Stimulated activated CD8-positive, alpha-beta memory T cell treated with anti-CD3 and anti-CD28 coated beads, Interleukin-15, amount 100 ng/mL, for 4 hours (primary cell): ENCODE data around the gene NAA15.
A peak's percentile ranks its signal among the peaks of the same experiment; 100 is the strongest.
"Not testable (repeated sequence)": the region's sequence is repeated elsewhere in the genome, so short reads cannot be mapped to it uniquely, and the experiment has no call there.

Experiments
- DNase-seq, 2 donors: peaks; one replicate each; pipeline ENCODE4 v3.0.0-alpha.2; 2020; ENCODE audit warnings: low read depth in 2 of 2

The NAA15 gene

DNA sequence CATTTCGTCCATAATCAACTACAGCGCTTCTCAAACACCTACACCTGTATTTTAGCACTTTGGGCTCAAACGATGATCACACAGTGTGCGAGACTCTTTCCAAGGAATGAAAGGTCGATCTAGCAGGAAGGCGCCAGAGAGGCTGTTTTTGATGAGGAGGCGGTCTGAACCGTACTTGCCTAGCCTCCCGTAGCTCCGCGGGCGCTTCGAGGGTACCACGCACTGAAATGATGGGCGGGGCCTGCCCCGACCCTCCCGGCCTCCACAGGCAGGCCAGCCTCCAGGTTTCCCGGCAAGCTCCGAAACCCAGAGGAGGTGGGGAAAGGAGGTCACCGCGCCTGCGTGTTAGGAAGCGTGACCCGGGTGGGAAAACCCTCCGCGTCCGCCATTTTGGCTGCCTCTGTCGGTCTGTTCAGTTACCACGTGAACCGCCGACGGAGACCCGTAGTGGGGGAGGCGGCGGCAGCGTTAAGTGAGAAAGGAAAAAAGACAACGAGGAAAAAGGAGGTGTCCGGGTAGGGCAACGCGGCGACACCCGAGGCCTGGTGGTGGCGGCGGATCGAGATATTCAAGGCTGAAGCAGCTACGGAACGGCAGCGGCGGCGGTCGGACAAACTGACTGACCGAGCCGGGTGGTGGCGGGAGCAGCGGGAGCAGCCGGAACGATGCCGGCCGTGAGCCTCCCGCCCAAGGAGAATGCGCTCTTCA is at the start of gene NAA15:
Gene NAA15, plus strand, starts transcription at position 393 of the 708 bp plus-strand sequence. Its CDS starts 273 bp downstream, at position 666.
- peak; percentile 95 to 96 for DNase-seq

DNA sequence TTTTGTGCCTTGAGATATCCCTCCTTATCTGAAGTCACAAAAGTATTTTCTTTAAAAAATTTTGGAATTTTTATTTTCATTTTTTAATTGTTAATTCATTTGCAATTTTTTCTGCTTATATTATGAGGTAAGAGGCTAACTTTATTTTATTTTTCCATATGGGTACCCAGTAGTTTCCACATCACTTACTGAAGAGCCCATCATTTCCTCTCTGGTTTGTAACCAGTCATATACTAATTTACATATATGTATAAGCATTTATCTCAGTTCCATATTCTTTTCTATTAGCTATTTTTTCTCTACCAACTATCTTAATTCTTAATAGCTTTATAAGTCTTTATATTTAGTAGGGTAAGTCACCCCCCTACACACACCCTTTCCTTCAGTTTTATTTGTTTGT is 48.3 kb upstream of the NAA15 start:
- no peak for DNase-seq

DNA sequence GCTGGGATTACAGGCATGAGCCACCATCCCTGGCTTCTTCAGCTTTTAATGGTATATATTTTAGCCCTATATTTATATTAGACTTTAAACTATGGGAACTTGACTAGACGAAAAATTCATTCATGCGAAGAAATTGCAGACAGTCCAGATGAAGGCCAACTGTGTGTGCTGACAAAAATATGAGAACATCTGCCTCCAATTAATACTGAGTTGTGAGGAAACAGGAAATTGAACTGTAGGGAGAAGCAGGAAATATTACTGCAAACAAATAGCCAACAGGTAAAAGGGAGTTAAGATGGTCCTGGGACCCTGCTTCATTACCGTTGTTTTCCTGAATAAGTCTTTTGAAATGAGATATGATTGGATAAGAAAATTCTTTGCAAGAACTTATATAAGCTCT is 47.6 kb upstream of the NAA15 start:
- no peak for DNase-seq

DNA sequence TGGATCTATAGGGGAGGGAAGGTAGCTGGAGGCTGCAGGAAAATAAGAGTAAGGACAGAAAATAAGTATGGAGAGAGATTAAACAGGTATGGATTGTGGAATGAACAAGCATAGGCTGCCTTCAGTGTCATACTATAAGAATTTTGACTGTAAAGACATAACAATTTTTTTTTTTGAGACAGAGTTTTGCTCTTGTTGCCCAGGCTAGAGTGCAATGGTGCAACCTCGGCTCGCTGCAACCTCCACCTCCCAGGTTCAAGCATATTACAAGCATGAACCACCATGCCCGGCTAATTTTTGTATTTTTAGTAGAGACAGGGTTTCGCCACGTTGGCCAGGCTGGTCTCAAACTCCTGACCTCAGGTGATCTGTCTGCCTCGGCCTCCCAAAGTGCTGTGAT is 45.7 kb upstream of the NAA15 start:
- not testable (repeated sequence) for DNase-seq

DNA sequence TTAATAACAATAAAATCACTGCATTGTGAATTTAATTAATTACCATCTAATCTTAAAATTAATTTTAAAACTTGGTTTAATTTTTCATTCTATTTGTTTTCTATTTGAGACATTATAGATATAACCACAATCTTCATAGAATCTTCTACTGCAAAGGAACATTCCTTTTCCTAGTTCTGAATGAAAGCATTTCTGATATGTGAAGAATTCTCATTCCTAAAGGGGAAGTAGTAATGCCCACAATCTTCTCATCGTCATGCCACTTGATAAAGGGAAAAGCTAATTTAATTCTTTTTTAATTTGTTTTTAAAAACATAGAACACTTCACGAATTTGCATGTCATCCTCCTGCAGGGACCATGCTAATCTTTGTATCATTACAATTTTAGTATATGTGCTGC is 45.0 kb upstream of the NAA15 start:
- DNase-seq: no peak

DNA sequence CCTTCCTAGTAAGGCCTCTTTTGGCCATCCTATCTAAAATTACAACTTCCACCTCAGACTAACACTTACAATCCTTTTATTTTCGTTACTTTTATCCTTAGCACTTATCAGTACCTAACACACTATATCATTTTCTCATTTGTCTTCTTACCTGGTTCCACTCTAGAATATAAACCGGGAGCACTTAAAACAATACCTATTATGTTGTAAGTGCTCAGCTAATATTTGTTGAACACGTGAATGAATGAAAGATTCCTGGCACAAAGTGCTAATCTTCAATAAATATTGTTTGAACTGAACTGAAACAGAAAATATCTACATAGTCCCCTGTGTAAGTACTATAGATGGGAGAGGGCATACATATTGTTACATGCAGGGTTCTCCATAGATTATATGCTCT is 35.7 kb upstream of the NAA15 start:
- DNase-seq: no peak

DNA sequence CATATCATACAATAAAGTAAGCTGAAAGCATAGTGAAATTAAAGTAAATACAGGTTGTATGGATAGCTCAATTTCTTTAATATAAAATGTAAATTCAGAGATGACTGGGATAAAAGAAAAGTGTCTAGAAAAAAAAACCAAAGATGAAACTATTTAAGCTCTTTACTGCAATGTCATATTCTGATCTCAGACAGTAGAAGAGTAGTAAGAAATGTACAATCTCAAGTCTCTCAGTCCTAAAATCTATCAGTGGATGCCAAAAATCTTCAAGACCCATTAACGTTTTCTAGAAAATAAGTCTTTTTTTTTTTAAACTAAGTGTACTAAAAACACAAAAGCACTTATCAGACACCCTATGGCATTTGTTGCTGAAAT is 35.1 kb upstream of the NAA15 start:
- DNase-seq: no peak

DNA sequence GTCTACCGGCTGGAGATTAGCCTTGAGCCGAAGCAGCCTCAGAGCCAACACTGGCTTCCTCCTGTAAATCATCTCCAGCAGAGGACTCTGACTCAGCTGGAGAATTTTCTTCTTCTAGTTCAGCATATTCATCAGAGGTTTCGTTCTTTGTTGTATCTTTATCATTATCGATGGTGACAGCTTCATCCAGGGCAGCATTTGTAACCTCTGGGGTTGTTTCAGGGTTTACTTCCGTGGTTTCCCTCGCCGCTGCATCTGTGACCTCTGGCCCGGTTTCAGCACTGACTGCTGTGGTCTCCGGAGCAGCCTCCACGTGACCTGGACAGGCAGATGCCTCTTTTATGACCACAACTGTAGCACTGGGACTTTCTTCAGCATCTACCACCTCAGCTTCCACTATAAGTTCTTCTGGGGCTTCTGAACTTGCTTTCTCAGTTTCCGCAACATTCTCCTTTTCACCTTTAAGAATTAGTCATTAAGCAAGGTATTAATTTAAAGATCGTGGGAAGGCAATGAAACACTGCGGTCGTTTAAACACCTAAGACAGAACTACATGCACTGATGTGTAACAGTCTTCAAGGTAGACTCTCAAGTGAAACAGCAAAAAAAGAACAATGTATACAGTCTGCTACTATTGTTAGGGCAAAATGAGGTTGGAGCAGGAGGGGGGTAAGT is 34.6 kb upstream of the NAA15 start:
- peak; percentile 34 to 46 for DNase-seq

DNA sequence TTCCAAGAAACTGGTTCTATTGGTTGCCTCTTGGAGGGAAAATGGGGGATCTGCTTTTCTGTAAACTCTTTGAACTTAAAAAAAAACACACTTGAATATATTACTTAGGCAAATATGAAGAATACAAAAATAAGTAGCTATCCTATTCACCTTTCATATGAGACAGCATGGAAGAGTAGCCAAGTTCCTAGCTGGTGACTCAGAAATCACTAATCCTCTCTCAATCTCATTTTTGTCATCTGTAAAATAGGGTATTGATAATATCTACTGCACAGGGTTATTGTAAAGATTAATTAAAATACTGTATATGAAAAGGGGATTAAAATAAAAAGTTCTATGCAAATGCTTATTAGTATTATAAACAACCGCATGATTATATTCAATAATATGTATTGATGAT is 34.0 kb upstream of the NAA15 start:
- DNase-seq: no peak

DNA sequence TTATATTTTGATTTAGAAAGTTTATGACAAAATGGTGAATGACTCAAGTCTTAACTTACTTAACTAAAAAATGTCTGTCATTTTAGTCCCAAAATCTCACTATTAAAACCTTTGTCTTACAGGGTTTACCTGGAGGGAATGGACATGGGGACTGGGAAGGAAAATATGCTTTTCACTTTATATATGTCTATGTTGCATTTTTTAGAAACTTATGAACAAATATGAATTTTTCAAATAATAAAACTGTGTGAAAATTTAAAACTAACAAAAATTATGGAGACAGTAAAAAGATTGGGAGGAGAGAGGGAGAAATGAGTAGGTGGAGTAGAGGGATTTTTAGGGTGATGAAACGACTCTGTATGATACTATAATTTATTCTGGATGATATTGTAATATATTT is 27.5 kb upstream of the NAA15 start:
- DNase-seq: no peak

DNA sequence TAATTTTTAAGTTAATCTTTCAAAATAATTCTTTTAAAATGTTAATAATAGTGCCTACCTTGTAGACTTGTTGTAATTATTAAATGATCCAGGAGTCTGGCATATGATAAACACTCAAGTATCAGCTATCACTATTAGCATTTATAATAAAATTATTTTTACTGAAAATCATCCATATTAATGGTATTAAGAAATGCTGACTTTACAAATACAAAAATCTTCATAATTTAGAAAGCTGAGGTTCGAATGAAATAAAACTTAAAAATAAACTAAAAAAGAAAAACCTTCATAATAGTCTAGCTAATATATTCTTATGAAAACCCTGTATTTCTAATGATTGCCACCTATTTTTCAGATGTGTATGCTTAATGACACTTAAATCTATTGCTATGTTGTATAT is 26.5 kb upstream of the NAA15 start:
- no peak for DNase-seq

DNA sequence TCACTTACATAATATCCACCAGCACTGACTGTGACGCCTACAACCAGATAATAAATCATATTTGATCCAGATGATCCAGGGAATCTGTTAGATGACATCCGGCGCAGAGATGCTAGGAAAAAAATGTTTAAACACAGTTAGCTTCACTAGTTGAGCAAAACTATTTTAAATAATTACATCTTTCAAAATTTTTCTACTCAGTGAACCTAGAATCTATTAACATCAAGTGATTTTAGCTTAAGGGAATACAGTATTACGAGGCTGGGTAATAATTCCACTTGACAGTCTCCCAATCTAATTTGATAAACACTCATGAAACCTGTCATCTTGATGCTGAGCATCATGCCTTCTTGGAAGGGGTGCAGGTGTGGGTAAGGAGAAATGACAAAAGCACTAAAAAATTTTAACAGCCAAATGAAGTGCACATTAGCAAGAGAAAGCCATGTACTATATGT is 26.0 kb upstream of the NAA15 start:
- no peak for DNase-seq

DNA sequence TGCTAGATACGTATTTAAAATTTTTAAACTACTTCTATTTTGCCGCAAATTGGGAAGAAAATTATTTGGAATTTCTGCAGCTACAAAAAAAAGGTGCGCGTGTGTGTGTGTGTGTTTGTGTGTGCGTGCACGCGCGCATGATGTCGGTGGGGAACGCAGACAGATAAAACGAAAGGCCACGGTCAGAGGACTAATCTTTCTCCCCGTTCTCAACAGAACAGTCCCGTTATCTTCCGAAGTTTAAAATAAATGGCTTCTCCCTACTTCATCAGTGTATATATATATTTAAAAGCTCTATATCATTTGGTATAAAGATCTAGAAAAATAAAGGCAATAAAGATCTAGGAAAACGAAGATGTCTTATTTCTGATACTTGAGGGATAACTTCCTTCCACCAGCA is 22.8 kb upstream of the NAA15 start:
- no peak for DNase-seq

DNA sequence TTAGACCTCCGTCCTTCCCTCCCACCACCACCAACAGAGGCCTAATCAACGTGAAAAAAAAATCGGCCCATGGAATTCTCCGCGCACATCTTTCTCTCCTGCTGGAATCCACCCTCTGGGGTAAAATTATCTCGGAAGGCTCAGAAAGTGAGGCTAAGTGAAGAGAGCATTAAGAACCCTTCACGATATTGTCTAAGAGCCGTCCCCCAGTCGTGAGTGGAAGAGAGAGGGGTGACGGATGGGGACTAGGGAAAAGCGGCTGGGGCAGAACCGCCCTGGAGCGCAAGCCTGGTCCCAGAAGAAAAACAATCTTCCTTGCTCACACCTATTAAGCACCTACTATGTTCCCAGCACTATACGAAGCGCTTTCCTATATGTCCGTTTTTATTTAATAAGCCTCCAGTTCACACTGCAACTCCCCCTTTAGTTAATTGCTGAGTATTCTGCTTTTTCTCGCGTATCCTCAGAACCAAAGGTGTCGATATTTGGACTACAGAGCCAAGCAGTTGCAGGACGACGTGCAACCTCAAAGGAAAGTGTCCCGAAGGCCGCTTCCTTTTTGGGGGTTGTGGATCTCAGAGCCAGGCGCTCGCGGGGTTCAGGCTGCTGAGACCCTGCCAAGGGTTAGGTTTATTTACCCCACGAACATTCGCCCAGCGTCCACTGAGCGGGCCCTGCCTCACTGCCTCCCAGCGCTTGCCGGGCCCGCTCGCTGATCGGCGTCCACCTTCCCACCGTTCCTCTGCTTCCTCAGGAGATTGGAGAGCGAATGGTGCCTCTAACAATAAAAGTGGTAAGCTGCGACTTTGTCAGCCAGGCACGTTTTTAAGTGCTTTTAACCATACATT is 22.2 kb upstream of the NAA15 start:
- DNase-seq: no peak

DNA sequence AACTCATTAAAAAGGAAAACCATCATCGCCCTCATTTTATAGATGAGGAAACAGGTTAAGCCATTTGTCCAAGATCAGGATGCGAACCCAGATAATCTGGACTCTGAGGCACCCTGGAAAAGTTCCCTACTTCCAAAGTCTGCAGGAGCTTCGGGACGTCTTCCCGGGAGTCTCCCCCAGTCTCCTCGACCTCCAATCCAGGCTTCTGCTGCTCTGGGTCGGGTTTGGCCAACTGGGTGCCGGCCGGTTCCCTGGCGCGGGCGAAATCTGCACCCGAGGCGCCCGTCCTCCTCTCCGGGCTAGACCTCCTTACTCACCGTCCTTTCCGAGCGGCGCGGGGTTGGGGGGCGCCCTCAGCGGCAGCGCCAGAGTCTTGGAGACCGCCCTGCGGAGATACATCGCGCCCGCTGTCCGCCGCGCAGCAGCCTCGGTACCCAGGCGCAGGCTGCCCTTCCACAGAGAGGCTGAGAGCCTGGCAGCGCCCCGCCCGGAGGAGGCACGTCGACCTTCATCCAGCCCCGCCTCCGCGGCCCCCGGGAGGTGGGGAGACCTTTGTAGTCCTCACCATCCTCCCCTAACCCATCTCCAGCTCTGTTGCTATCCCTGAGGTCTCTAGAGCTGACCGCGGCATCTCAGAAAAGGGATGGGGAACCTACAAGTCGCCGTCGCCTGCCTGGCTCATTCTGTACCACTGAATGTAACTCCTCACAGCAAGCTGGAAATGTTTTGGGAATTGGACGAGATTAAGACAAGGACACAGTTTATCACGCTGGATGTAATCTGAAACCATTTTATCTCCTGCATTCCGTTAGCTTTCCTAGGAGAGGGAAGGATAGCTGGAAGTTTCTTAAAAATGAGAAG is 21.3 kb upstream of the NAA15 start, which contains the start of gene MGARP:
Gene MGARP, minus strand, starts transcription at position 466 of the 861 bp plus-strand sequence. Its CDS starts 67 bp downstream, at position 399.
- peak in 1 of 2 donors; percentile 4 for DNase-seq

DNA sequence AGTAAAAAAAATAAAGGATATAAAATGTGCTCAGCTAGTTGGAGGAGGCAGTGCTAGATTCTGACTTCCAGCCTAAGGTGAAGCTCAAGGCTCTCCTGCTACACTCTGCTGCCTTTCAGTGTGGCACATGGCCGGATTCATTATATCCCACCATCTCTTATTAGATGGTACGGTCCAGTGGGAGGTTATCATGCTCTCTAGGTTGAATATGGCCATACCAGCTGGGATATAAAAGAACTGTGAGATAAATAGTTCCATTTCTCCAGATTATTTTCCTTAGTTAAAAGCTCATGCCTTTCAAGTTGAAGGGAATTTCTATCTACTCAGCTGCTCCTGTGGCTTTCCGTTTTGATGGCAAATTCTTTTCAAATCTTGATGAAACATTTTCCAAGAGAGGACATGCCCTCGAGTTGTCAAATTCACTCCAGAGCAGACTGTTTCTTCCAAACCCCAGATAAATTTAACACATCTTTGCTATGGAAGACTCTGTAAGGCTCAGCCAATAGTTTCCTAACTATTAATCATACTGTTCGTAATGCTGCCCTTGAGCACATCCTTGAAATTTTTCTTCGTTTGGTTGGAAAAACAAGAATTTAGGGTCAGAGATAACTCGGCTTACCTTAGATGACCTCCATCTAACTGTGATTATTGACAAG is 19.1 kb upstream of the NAA15 start:
- no peak for DNase-seq

DNA sequence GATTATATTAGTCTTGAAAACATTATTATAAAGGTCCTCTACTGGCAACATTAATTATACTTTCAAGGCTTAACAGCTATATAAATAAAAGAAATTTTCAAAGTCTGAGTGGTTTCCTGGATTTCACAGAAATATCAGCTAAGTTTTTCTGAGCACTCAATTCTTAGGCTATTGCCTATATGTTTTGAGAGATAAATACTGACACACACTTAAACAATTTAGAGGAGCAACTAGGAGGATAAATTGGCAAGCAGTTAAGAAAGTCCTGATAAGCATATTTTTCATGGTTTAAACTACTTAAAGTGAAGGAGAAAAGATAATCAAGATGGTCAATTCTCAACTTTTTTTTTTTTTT is 18.6 kb upstream of the NAA15 start:
- DNase-seq: no peak

DNA sequence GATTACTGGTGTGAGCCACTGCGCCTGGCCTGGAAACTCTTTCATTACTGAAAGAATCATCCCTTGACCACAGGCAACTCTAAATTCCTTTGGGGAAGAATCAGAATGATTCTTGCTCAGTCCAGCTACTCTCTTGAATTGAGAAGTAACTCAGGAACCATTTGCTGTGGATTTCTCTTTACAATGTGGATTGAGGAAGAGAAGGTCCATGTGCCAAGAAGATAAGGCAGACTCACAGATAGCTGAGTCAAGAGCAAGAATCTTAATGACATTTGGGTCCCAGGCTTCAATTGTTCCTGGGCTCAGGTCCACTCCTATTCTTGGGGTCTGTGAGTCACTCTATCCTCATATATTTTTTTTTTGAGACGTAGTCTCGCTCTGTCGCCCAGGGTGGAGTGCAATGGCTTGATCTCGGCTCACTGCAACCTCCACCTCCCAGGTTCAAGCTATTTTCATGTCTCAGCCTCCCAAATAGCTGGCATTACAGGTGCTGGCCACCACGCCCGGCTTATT is 15.1 kb upstream of the NAA15 start:
- no peak for DNase-seq

DNA sequence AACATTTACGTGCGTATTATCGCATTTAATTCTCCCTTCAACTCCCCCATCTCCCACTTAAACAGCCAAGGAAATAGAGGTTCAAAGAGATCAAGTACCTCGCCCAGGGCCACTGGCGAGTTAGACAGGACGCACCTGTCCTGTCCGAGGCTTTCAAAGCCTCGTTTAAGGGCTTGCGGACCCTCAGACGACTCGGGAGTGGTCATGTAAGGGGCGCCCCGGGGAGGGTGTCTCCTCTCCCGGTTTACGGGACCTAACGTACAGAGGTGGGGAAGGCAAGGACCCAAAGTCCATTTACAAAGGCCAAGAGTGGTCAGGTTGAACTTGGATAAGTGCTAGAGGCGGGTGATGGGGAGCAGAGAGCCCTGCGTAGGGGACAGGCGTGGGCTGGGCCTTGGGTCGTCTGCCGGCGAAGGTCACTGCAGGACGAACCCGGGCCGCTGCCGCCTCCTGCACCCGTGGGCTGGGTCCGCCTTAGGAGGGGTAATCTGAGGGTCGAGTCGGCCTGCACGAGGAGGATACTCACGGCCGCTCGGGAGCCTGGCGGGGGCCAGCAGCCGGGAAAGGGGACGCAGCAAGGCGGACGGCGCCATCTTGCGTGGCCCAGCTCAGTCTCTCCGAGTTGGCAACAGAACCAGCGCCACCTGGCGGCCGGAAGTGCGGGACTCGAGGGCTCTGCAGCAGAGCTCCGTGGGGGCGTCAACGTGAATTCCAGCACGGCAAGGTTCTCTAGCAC is 5.9 kb upstream of the NAA15 start:
- peak; percentile 91 to 94 for DNase-seq

DNA sequence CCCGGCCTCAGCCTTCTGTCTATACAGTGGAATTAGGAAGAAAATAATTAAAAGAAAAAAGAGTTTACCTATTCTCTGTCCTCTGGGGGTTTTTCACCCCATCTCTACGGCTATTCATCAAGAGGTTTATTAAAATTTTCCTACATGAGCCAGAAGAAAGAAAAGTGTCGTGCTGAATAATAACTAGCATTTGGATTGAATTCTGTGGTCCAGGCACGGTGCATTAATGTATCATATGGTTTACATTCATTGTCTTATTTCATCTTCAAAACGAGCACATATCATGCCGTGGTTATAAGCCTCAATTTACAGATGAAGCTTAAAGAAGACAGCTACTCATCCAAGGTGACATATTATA is 5.4 kb upstream of the NAA15 start:
- DNase-seq: no peak
